Measurements from ENCODE around the gene ART5. TPM values are rescaled to one million over a fixed set of nuclear protein-coding genes. Genes with fewer than 3 reads are reported as not detected.
"Not testable (repeated sequence)": the region's sequence is repeated elsewhere in the genome, so short reads cannot be mapped to it uniquely, and the experiment has no call there.

The ART5 gene
- total RNA-seq, 2 experiments from 2014 or later = not detected

- Mint-ChIP-seq H3K27ac (no peak overlapping the region), H3K36me3 (no peaks in the 10 kb centered on the region), H3K27me3 (no peaks in the 10 kb centered on the region), H3K4me1 (no peaks in the 10 kb centered on the region), H3K4me3 (no peak overlapping the region), H3K9me3 (no peaks in the 10 kb centered on the region)
- POLR2A ChIA-PET = no interaction called here
- ATAC-seq (ENCODE audit: low read depth) (no peak), DNase-seq (no peak)
Observed at GRCh38 chr11:3604167-3604566, 37.6 kb downstream of the ART5 start.

GRCh38 chr11:3600201-3600600, 41.6 kb downstream of the ART5 start:
- ATAC-seq (ENCODE audit: low read depth); H3K4me3 Mint-ChIP-seq; DNase-seq; H3K9me3 Mint-ChIP-seq; H3K4me1 Mint-ChIP-seq; H3K36me3 Mint-ChIP-seq; H3K27ac Mint-ChIP-seq; POLR2A ChIA-PET; H3K27me3 Mint-ChIP-seq: not testable (repeated sequence)

GRCh38 chr11:3597743-3598142, 44.0 kb downstream of the ART5 start:
- H3K27ac Mint-ChIP-seq; H3K4me3 Mint-ChIP-seq; H3K9me3 Mint-ChIP-seq; ATAC-seq (ENCODE audit: low read depth); DNase-seq; H3K27me3 Mint-ChIP-seq; H3K36me3 Mint-ChIP-seq; H3K4me1 Mint-ChIP-seq; POLR2A ChIA-PET: not testable (repeated sequence)

- H3K4me1 Mint-ChIP-seq; H3K36me3 Mint-ChIP-seq; POLR2A ChIA-PET; H3K4me3 Mint-ChIP-seq; H3K27me3 Mint-ChIP-seq; DNase-seq; H3K27ac Mint-ChIP-seq; ATAC-seq (ENCODE audit: low read depth); H3K9me3 Mint-ChIP-seq: not testable (repeated sequence)
Observed at GRCh38 chr11:3591326-3591725, 50.5 kb downstream of the ART5 start.

GRCh38 chr11:3590193-3590592, 51.6 kb downstream of the ART5 start:
- H3K27ac Mint-ChIP-seq; H3K4me3 Mint-ChIP-seq; DNase-seq; H3K9me3 Mint-ChIP-seq; ATAC-seq (ENCODE audit: low read depth); H3K27me3 Mint-ChIP-seq; H3K4me1 Mint-ChIP-seq; POLR2A ChIA-PET; H3K36me3 Mint-ChIP-seq: not testable (repeated sequence)

GRCh38 chr11:3588776-3589175, 53.0 kb downstream of the ART5 start:
- H3K27me3 Mint-ChIP-seq; DNase-seq; H3K4me1 Mint-ChIP-seq; ATAC-seq (ENCODE audit: low read depth); POLR2A ChIA-PET; H3K36me3 Mint-ChIP-seq; H3K9me3 Mint-ChIP-seq; H3K27ac Mint-ChIP-seq; H3K4me3 Mint-ChIP-seq: not testable (repeated sequence)

Other genes with a start within 250 kb of the ART5 start
- not detected for gene ART1, start 3.1 kb upstream of the ART5 start, total RNA-seq
- gene CHRNA10, start 29.4 kb upstream of the ART5 start, total RNA-seq = 1 to 10 TPM; 2.4 to 3.2 TPM
- gene NUP98, start 155.6 kb upstream of the ART5 start, total RNA-seq = 10 to 100 TPM; 91.4 to 96.7 TPM
- 10 to 100 TPM; 21.8 to 22.7 TPM for gene PGAP2, start 166.6 kb upstream of the ART5 start, total RNA-seq
- gene RHOG, start 199.0 kb upstream of the ART5 start, total RNA-seq = 100 to 1,000 TPM; 154 to 159 TPM
- gene STIM1, start 213.7 kb upstream of the ART5 start, total RNA-seq = 100 to 1,000 TPM in 1 of 2 experiments, 10 to 100 TPM in 1; 98.8 to 101 TPM

Measured in activated naive CD8-positive, alpha-beta T cell treated with anti-CD3 and anti-CD28 coated beads, Interleukin-2, amount 10 ng/mL, durations not matched to agents 7 days and 5 days (primary cell).